HG02870 (cell line): Measurements from ENCODE around the gene ORMDL3.

Experiments used
- ATAC-seq: cut with Tn5 transposase; IDR thresholded peaks from one replicate; pipeline ENCODE4 v1.9.1; 2021; ENCODE audit warnings: mild to moderate bottlenecking, moderate library complexity; ENCODE audit not compliant: unreplicated experiment

Gene ORMDL3

DNA sequence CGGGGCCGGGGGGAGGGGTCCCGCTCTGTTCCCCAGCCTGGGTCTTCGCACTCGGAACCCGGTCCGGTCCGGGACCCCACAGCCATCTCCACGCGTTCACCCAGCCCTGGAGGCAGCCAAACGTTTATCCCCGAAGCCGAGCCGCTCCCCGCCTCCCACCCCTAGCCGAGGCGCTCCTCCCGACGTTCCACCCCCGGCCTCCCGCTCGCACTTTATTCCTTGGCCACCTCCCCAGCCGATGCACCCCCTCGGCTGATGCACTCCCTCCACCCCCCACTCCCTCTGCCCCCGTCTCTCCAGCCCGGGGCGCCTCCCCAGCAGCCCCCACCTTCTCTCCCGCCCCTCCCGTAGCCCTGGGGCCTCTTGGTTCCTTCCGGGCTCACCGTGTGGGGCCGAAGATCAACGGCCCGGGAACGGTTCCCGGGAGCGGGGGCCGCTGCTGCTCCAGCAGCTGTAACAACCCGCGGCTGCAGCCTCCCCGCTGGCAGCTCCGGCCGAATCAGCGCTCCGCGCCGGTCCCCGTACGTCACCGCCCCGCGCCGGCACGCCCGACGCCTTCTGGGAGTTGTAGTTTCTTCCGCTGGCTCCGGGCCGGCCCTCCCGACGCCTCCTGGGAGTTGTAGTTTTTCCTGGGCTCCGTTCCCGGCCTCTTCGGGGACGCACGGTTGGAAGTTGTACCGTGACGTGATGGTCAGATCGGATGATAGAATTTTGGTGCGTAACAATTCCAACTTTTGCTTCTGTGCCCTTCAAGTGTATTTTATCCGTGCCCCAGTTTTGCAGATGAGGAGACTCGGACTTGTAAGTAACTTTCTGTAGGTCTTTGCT is at the start of gene ORMDL3, which contains the start of gene LRRC3C:
Gene ORMDL3 (minus strand): TSS at position 501 of the 828 bp plus-strand sequence. CDS start 3,398 bp downstream, outside the sequence.
Gene LRRC3C (plus strand): TSS at position 632 of the 828 bp plus-strand sequence. CDS start 13,792 bp downstream, outside the sequence.
- ATAC-seq = peak; percentile 76

DNA sequence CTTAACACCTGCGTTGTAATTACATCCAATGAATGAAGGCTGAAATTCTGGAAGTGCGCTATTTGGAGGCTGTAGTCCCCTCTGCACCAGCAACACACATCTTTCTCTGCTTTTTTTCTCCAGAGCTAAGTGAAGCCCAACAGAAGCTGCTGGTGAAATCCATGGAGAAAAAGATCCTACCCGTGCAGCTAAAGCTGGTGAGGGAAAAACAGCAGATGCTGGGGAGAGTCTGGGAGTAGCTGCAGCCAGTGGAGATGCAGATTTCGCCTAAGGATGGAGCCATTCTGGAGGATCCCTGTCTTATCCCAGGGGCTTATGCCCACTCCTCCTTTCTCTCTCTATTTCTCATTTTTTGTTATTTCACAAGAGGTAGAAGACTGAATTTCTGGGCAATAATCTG is 48.4 kb upstream of the ORMDL3 start:
- no peak for ATAC-seq

DNA sequence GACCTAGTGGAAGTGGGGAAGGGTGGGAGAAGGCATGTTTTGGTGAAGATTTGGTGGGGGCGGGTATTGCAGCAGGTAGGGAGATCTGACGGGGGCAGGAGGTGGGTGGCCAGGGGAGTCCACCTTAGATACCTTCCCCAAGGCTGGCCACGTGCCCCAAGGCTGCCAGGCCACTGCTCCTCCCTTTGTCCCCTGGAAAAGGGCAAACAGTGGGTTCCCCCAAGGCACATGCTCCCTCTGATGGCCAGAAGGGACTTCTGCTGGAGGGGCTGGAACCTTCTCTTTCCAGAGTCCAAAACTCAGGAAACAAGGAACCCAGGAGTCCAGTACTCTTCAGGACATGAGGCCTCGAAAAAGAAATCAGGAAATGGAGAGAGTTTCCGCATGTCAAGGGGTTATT is 47.0 kb upstream of the ORMDL3 start:
- ATAC-seq = no peak

DNA sequence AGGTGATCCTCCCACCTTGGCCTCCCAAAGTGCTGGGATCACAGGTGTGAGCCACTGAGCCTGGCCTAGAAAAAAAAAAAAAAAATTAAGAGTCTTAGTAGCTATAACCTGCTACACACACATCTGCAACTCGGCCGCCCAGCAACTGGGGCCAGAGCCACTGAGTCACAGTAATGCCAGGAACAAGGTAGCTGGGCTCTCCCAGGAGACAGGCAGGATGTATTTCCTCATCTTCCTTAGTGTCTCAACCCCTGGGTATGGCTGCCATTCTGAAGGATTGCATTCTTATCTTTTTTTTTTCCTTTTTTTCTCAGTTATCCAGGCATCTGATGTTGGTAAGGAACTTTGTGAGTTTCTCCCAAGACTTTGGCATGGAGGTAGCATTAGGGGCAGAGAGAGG is 46.1 kb upstream of the ORMDL3 start:
- no peak for ATAC-seq

- ATAC-seq = no peak
Observed at GRCh38 chr17:39972271-39972670, 44.9 kb upstream of the ORMDL3 start.

- ATAC-seq = no peak
Observed at GRCh38 chr17:39971076-39971603, 43.7 kb upstream of the ORMDL3 start.

- no peak for ATAC-seq
Observed at GRCh38 chr17:39970157-39970692, 42.8 kb upstream of the ORMDL3 start.

- ATAC-seq = no peak
Observed at GRCh38 chr17:39969375-39969774, 42.0 kb upstream of the ORMDL3 start.

DNA sequence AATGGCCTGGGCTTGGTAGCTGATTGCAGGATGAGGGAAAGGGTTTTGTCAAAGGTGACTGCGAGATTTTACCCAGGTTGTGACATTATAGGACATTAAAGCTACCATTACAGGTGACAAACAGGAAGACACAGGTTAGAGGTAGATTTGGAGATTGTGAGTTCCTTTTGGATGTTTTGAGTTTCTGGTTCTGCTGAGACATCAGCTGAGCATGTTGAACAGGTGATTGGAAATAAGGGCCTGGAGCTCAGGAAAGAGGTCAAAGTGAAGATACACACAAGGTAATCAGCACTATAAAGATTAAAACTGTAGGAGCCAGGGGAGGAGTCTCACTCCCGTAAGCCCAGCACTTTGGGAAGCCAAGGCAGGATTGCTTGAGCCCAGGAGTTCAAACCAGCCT is 41.4 kb upstream of the ORMDL3 start:
- ATAC-seq = no peak

DNA sequence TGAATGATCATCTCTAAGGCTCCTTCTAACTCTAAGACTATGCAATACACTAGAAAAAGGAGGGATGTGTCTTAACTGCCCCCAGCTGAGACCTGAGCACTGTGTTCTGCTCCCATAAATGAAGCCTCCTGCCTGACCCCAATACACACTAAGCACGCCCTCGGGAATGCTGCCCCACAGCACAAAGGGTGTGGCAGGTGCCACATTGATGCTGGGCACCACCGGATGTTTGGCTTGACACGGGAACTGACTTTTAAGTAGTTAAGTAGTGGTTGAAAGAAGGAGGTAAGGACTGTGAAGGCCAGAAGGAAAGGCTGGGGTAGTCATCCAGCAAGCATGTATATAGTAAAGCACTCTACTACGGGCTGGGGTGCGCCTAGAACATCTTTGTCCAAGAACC is 39.4 kb upstream of the ORMDL3 start:
- no peak for ATAC-seq

DNA sequence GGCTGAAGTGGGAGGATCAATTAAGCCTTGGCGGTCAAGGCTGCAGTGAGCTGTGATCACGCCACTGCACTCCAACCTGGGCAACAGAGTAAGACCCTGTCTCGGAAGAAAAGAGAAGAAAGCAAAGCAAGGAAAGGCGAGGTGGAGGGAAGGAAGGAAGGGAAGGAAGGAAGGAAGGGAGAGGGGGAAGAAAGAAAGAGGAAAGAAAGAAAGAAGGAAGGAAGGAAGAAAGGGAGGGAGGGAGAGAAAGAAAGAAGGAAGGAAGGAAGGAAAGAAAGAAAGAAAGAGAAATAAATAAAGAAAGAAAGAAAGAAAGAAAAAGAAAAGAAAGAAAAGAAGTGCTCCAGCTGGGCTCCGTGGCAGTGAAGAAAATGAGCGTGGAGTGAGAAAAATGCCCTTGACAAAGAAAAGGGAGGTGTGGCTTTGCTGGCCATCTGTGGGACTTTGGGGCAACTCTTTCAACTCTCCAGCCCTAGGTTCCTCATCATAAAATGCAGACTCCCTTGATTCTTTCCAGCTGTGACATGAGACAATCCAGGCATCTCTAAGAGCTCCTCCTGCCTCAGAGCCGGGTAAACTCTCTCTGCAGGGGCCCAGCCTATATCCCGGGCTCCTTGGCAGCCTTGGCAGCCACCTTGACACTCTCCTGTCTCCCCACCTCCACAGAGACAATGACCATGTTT is 37.8 kb upstream of the ORMDL3 start:
- ATAC-seq = no peak

DNA sequence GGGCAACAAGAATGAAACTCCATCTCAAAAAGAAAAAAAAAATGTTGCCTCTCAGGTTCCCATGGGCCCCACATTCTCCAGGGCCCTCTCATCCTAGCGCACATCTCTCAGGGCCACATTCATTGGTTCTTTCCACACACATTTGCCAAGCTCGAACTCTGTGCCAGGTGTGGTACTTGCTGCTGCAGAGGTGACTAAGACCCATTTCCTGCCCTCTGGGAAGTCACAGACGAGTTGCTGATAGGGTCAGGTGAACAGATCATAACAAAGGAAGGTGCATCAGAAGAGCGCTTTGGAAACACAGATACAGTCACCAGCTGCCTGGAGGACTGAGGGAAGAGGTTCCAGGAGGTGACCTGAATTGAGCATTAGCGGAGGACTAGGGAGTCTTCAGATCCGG is 36.4 kb upstream of the ORMDL3 start:
- no peak for ATAC-seq

DNA sequence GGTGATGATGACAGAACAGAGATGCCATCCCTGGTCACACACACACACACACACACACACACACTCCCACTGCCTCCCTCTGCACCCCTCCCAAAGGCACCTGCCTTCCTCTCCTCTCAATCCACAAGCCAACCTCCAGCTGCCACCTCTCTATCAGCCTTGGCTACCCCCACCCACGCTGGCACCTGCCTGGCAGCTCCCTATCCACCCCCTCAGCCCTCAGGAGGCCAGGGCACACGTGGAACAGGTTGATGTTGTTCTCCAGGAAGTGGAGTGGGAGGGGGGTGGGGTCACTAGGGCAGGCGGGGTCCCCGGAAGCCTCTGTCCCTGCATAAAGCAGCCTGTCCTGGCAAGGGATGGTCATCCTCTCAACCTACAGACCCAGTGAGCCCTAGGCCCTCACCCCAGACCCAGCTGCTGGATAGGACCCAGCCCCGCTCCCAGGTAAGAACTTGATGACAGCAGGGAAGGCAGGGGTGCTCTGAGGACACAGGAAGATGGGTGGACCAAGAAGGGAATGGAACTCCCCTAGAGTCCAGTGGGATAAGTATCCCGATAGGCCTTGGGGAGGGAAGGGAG is 35.3 kb upstream of the ORMDL3 start, which contains the start of gene GSDMA:
Gene GSDMA (plus strand): TSS at position 363 of the 579 bp plus-strand sequence. CDS start 2,684 bp downstream, outside the sequence.
- no peak for ATAC-seq

GRCh38 chr17:39960524-39961041 is 33.2 kb upstream of the ORMDL3 start:
- ATAC-seq = no peak

DNA sequence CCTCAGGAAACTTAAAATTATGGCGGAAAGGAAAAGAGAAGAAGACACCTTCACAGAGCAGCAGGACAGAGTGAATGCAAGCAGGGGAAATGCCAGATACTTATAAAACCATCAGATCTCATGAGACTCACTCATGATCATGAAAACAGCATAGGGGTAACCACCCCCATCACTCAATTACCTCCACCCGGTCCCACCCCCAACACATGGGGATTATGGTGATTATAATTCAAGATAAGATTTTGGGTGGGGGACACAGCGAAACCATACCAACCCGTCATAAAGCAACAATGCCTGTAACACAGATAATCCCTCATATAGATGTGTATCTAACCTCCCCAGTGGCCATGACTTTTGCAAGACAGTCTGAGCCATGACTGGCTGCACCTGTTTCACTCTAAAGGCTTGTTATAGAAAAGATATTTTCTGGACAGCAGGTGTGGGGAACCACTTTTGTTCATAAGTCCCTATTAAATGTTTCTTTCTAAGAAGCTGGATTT is 28.4 kb upstream of the ORMDL3 start:
- no peak for ATAC-seq

DNA sequence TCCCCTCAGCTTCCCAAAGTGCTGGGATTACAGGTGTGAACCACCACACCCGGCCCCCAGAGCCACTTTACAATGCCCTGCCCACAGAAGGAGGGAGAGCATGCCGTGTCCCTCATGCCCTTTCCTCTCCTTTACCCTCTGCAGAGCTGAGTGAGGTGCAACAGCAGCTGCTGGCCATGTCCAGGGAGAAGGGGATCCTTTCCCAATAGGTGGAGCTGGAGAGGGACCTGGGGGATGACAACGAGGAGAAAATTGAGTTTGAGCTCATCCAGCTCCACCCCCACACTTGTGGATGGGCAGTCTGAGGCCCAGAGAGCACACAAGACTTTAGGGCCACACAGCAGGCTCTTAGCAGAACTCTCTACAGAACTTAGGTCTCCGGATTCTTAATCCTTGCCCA is 27.5 kb upstream of the ORMDL3 start:
- ATAC-seq = no peak

DNA sequence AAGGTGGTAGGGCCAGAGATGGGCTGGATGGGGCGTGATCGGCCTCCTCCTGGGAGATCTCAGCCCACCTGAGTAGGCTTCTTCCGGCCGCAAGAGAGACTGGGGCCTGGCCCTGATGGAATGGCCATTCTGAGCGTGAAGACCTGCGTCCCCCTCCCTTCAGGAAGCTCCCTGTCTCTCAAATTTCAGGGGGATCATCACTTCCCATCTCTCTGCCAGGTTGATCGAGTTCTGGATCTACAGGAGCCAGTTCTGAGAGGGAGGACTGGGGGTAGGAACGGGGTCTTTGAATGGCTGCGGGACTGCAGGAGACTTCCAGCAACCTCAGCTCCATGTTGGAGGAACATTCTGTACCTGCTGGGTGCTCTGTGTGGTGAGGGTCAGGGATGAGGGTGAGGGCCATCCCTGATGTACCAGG is 26.1 kb upstream of the ORMDL3 start:
- ATAC-seq = no peak

DNA sequence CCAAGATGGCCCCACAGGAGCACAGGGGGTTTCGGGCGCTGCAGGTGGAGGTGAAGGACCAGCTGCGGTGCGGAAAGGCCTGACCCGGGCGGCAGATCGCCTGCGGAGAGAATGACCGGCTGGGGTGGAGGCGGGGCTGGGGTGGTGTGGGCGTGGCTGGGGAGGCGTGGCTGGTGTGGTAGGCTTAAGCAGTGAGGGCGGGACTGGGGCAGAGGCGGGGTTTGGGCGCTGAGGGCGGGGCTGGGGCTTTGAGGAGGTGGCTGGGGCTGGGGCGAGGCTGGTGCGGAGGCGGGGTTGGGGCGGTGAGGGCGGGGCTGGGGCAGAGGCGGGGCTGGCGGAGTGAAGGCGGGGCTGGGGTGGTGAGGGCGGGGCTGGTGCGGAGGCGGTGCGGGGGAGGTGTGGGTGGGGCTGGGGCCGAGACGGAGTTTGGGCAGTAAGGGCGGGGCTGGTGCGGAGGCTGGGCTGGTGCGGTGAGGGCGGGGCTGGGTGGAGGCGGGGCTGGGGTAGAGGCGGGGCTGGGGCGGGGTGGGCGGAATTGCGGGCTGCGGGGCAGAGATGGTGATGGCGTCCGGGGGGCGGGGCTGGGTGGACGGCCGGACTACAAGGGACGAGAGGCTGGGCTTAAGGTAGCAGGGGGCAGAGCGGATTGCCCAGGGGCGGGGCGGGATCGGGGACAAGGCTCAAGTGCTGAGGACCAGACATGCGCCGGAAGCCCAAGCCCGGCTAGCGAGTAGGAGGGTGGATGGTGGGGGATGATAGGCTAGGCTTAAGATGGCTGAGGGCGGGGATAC is 25.5 kb upstream of the ORMDL3 start:
- ATAC-seq = peak; percentile 67

DNA sequence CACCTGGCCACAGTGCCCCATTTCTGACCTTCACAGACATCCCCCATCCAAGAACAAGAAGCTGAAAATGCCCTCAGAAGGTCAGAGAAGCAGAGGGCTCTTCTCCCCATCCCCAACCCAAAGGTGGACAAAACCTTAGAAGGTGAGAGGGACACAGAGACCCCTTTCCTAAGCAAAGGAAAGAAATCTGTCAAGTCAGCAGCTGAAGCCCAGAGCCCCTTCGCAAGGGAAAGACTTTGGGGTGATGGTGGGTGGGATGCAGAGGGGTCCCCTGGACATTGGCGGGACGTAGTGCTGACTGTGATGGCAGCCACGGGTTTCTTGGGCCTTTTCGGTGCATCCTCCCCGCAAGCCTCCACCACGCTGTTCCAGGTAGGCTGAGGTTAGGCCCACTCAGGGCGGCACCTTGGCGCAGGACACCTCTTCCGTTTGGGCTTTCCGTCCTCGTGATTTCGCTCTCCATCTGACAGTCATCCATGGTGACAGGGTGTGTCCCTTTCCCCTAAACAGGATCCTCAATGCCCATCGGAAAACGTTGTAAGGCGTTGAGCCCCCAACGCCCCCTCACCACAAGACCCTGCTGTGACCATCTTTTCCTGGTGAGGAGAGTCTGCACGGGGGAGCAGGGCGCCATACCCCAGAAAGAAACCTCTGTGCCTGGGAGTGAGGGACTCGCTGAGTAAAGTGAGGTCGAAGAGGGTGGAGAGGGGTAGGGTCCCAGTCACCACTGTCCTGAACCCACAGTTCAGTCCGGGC is 24.7 kb upstream of the ORMDL3 start:
- peak; percentile 9 for ATAC-seq
